SK-N-SH (cell line): ENCODE results near the gene ANO2.

Experiments
- CTCF ChIP-seq: fragments of 200-600 bp; sonication (generic); IDR thresholded peaks from 2 replicates; pipeline ENCODE4 v1.6.1; 2017; ENCODE audit warnings: antibody characterized with exemption, mild to moderate bottlenecking, moderate library complexity
- EZH2phosphoT487 ChIP-seq: fragments of 200-600 bp; sonication (generic); IDR thresholded peaks from 2 replicates; pipeline ENCODE4 v1.6.1; 2017; ENCODE audit warnings: low read depth, mixed run types, mild to moderate bottlenecking, antibody characterized with exemption, moderate library complexity, borderline replicate concordance
- FOXJ3 ChIP-seq: sonication (generic); formaldehyde crosslinking; IDR thresholded peaks from 2 replicates; pipeline ENCODE4 v1.5.1; 2020; ENCODE audit warnings: mild to moderate bottlenecking, missing genetic modification reagents
- FOXM1 ChIP-seq: IDR thresholded peaks from 2 replicates; pipeline ENCODE4 v1.4.0; 2012; ENCODE audit warnings: low read depth, mild to moderate bottlenecking
- GATA2 ChIP-seq: sonication (generic); formaldehyde crosslinking; IDR thresholded peaks from 2 replicates; pipeline ENCODE4 v1.5.0; 2020; ENCODE audit warnings: mild to moderate bottlenecking, missing genetic modification reagents
- MAX ChIP-seq: IDR thresholded peaks from 2 replicates; pipeline ENCODE4 v1.4.0; 2012; ENCODE audit warnings: low read depth
- POLR2AphosphoS5 ChIP-seq: IDR thresholded peaks from 2 replicates; pipeline ENCODE4 v1.6.1; 2012; ENCODE audit warnings: low read depth, low read length
- REST ChIP-seq: IDR thresholded peaks from 2 replicates; pipeline ENCODE4 v1.6.1; 2012; ENCODE audit warnings: mild to moderate bottlenecking, low read depth, low read length, moderate library complexity
- RFX5 ChIP-seq: IDR thresholded peaks from 2 replicates; pipeline ENCODE4 v1.6.1; 2012; ENCODE audit warnings: mild to moderate bottlenecking, improper control_type of control experiment, low read length

GRCh38 chr12:5631497-5631896 lies 313.6 kb downstream of the ANO2 start:
- TF ChIP-seq FOXM1 (no peak), CTCF (no peak), POLR2AphosphoS5 (no peak), EZH2phosphoT487 (no peak), REST (no peak), FOXJ3 (no peak), RFX5 (no peak), GATA2 (no peak), MAX (no peak)
